HepG2 (cell line): Measurements from ENCODE around the gene SARS2. TPM values are rescaled to one million over a fixed set of nuclear protein-coding genes. Genes with fewer than 3 reads are reported as not detected.

Source experiments
- ADNP ChIP-seq: sonication (generic); formaldehyde crosslinking; IDR thresholded peaks from 2 replicates; pipeline ENCODE4 v1.4.0; 2020; ENCODE audit warnings: missing genetic modification reagents
- ARHGAP35 ChIP-seq: sonication (generic); formaldehyde crosslinking; IDR thresholded peaks from 2 replicates; pipeline ENCODE4 v1.9.0; 2022; ENCODE audit warnings: mild to moderate bottlenecking, inconsistent platforms, moderate library complexity, missing genetic modification reagents, borderline replicate concordance
- ATF5 ChIP-seq: sonication (generic); formaldehyde crosslinking; IDR thresholded peaks from 2 replicates; pipeline ENCODE4 v1.4.0; 2020; ENCODE audit warnings: mild to moderate bottlenecking, low read depth, missing genetic modification reagents
- CBFB ChIP-seq: sonication (generic); formaldehyde crosslinking; IDR thresholded peaks from 2 replicates; pipeline ENCODE4 v1.4.0; 2020; ENCODE audit warnings: missing genetic modification reagents
- JUNB ChIP-seq: sonication (generic); formaldehyde crosslinking; IDR thresholded peaks from 2 replicates; pipeline ENCODE4 v1.8.0; 2022; ENCODE audit warnings: missing genetic modification reagents, mild to moderate bottlenecking, borderline replicate concordance
- RAD21 ChIP-seq: fragments of 450-650 bp; formaldehyde crosslinking; IDR thresholded peaks from 2 replicates; pipeline ENCODE4 v1.5.0; 2020; ENCODE audit warnings: mild to moderate bottlenecking
- RBFOX2 ChIP-seq: fragments of 200-400 bp; formaldehyde crosslinking; IDR thresholded peaks from 2 replicates; pipeline ENCODE4 v1.6.1; 2017; ENCODE audit warnings: low read depth, mild to moderate bottlenecking, low read length
- RFX5 ChIP-seq: IDR thresholded peaks from 2 replicates; pipeline ENCODE4 v1.6.1; 2011; ENCODE audit warnings: low read depth, low read length, improper control_type of control experiment
- SAFB2 ChIP-seq: sonication (generic); formaldehyde crosslinking; IDR thresholded peaks from 2 replicates; pipeline ENCODE4 v1.5.1; 2020; ENCODE audit warnings: missing genetic modification reagents, low read depth, mild to moderate bottlenecking, borderline replicate concordance
- SRF ChIP-seq: IDR thresholded peaks from 2 replicates; pipeline ENCODE4 v1.6.1; 2011; ENCODE audit warnings: mild to moderate bottlenecking, low read depth, low read length, moderate library complexity
- TCF7L2 ChIP-seq: IDR thresholded peaks from 2 replicates; pipeline ENCODE4 v1.6.1; 2011; ENCODE audit warnings: mild to moderate bottlenecking, low read depth, low read length, moderate library complexity
- TFDP2 ChIP-seq: sonication (generic); formaldehyde crosslinking; IDR thresholded peaks from 2 replicates; pipeline ENCODE4 v1.4.0; 2020; ENCODE audit warnings: missing genetic modification reagents
- WIZ ChIP-seq: sonication (generic); formaldehyde crosslinking; IDR thresholded peaks from 2 replicates; pipeline ENCODE4 v1.5.1; 2020; ENCODE audit warnings: mild to moderate bottlenecking, missing genetic modification reagents
- ZNF160 ChIP-seq: sonication (generic); formaldehyde crosslinking; IDR thresholded peaks from 2 replicates; pipeline ENCODE4 v1.8.0; 2022; ENCODE audit warnings: mild to moderate bottlenecking, inconsistent platforms, missing genetic modification reagents
- ZNF251 ChIP-seq: sonication (generic); formaldehyde crosslinking; IDR thresholded peaks from 2 replicates; pipeline ENCODE4 v1.9.0; 2021; ENCODE audit warnings: mild to moderate bottlenecking, missing genetic modification reagents
- ZNF317 ChIP-seq: sonication (generic); formaldehyde crosslinking; IDR thresholded peaks from 2 replicates; pipeline ENCODE4 v1.5.0; 2020; ENCODE audit warnings: mild to moderate bottlenecking, missing genetic modification reagents
- ZNF446 ChIP-seq: sonication (generic); formaldehyde crosslinking; IDR thresholded peaks from 2 replicates; pipeline ENCODE4 v1.5.0; 2020; ENCODE audit warnings: mild to moderate bottlenecking, missing genetic modification reagents
- ZNF484 ChIP-seq: sonication (generic); formaldehyde crosslinking; IDR thresholded peaks from 2 replicates; pipeline ENCODE4 v1.5.1; 2020; ENCODE audit warnings: mild to moderate bottlenecking, low read depth, missing genetic modification reagents, borderline replicate concordance
- polyA plus RNA-seq, 8 experiments: library from polyadenylated mRNA; depleted of rRNA in 3 of 8; stranded (reverse) in 7 of 8; unstranded in 1 of 8; fragments of >200 nt; fragmentation: Illumina TruSeq in 4 of 8; extraction: Trizol in 4 of 8; gene quantifications; 2 replicates each; pipeline versions ENCODE4 v1.2.1 to v1.2.3, GENCODE V29; 2011 to 2016; ENCODE audit warnings: low read depth in 4 of 8, missing spikeins in 1 of 8, mixed read lengths in 1 of 8; ENCODE audit not compliant: insufficient read depth in 1 of 8
- total RNA-seq, 5 experiments: library from RNA; depleted of rRNA; stranded (reverse); fragments of >200 nt; fragmentation: Illumina TruSeq; extraction: Trizol; gene quantifications; 2 replicates each; pipeline ENCODE4 v1.2.3, GENCODE V29; 2016; ENCODE audit warnings: low read depth in 1 of 5
- TF ChIP-seq, protein P1 (sequence below): sonication (generic); formaldehyde crosslinking; IDR thresholded peaks from 2 replicates; pipeline ENCODE4 v1.4.0; 2020; ENCODE audit warnings: missing genetic modification reagents, borderline replicate concordance
- TF ChIP-seq, protein P2 (sequence below): sonication (generic); formaldehyde crosslinking; IDR thresholded peaks from 2 replicates; pipeline ENCODE4 v1.5.0; 2020; ENCODE audit warnings: missing genetic modification reagents

SARS2 gene
- total and polyA plus RNA-seq, 2 of the 13 experiments (the other 11 are each of a cell fraction or from before 2014, with no cell fraction given) = 40.0 to 48.6 TPM

GRCh38 chr19:38899447-38900201 is 30.9 kb downstream of the SARS2 start, which contains the start of the genes NFKBIB and SIRT2 (continued):
- TF ChIP-seq, protein P1, sequence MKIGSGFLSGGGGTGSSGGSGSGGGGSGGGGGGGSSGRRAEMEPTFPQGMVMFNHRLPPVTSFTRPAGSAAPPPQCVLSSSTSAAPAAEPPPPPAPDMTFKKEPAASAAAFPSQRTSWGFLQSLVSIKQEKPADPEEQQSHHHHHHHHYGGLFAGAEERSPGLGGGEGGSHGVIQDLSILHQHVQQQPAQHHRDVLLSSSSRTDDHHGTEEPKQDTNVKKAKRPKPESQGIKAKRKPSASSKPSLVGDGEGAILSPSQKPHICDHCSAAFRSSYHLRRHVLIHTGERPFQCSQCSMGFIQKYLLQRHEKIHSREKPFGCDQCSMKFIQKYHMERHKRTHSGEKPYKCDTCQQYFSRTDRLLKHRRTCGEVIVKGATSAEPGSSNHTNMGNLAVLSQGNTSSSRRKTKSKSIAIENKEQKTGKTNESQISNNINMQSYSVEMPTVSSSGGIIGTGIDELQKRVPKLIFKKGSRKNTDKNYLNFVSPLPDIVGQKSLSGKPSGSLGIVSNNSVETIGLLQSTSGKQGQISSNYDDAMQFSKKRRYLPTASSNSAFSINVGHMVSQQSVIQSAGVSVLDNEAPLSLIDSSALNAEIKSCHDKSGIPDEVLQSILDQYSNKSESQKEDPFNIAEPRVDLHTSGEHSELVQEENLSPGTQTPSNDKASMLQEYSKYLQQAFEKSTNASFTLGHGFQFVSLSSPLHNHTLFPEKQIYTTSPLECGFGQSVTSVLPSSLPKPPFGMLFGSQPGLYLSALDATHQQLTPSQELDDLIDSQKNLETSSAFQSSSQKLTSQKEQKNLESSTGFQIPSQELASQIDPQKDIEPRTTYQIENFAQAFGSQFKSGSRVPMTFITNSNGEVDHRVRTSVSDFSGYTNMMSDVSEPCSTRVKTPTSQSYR (CRISPR knock-in tag) = no peak
- TF ChIP-seq RFX5 (peak; percentile 52), TCF7L2 (no peak), ZNF446 (CRISPR knock-in tag) (no peak), TFDP2 (CRISPR knock-in tag) (peak; percentile 92), ZNF317 (CRISPR knock-in tag) (0 out of 2 replicates have a peak, but pooled peaks have one; percentile 57), CBFB (CRISPR knock-in tag) (peak; percentile 73; the same call in 1 of the 2 replicates), RBFOX2 (peak; percentile 85), ZNF251 (CRISPR knock-in tag) (no peak), ZNF484 (CRISPR knock-in tag) (no peak), SRF (peak; percentile 17; the same call in 1 of the 2 replicates), ARHGAP35 (CRISPR knock-in tag) (no peak), ATF5 (CRISPR knock-in tag) (no peak), JUNB (CRISPR knock-in tag) (no peak), ZNF160 (no peak; the same call in 1 of the 2 replicates), RAD21 (CRISPR knock-in tag) (peak; percentile 15; the same call in 1 of the 2 replicates), SAFB2 (CRISPR knock-in tag) (peak; percentile 50; the same call in 1 of the 2 replicates), WIZ (no peak), ADNP (no peak)
- TF ChIP-seq, protein P2, sequence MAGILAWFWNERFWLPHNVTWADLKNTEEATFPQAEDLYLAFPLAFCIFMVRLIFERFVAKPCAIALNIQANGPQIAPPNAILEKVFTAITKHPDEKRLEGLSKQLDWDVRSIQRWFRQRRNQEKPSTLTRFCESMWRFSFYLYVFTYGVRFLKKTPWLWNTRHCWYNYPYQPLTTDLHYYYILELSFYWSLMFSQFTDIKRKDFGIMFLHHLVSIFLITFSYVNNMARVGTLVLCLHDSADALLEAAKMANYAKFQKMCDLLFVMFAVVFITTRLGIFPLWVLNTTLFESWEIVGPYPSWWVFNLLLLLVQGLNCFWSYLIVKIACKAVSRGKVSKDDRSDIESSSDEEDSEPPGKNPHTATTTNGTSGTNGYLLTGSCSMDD (CRISPR knock-in tag) = no peak
